ENCODE results near the gene NAB2. TPM values are rescaled to one million over a fixed set of nuclear protein-coding genes. Genes with fewer than 3 reads are reported as not detected.
"Not testable (repeated sequence)": the region's sequence is repeated elsewhere in the genome, so short reads cannot be mapped to it uniquely, and the experiment has no call there.

Gene NAB2
- polyA plus RNA-seq, 3 donors from 2014 or later: 1.0 to 2.7 (median 1.3) TPM

DNA sequence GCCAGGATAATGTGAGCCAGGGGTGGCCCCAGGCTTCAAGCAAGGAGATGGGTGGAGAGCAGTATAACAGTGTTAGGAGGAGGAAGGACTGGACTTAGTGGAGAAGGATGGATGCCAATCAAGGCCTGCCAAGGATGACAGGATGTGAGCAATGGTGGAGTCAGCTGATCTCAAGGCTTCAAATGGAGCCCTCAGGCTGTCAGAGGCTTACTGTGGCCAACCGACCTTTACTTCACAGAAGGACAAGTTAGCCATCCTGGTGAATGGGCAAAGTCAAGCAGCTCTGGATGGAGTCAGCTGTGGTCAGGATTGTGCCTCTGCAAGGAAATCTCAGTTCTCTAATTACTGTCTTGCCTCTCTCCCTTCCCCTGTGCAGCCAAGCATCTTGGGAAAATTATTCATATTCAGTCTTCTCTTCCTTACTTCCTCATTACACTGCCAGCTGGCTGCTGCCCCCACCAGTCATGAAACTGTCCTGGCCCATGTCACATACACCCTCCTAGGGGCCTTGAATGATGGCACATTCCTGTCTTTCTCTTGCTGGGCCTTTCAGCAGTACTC, 29.9 kb downstream of the NAB2 start:
- DNase-seq: no peak
- Mint-ChIP-seq H3K27me3 (ENCODE audit: low read depth in 3 of 3) (peaks cover 0 to 6% (median 5%) of the 10 kb centered on the region in 3 donors), H3K4me3 (no peak overlapping the region), H3K9me3 (no peaks in the 10 kb centered on the region), H3K4me1 (no peaks in the 10 kb centered on the region), H3K27ac (no peak overlapping the region), H3K36me3 (peaks cover 0 to 2% (median 0%) of the 10 kb centered on the region in 3 donors)

DNA sequence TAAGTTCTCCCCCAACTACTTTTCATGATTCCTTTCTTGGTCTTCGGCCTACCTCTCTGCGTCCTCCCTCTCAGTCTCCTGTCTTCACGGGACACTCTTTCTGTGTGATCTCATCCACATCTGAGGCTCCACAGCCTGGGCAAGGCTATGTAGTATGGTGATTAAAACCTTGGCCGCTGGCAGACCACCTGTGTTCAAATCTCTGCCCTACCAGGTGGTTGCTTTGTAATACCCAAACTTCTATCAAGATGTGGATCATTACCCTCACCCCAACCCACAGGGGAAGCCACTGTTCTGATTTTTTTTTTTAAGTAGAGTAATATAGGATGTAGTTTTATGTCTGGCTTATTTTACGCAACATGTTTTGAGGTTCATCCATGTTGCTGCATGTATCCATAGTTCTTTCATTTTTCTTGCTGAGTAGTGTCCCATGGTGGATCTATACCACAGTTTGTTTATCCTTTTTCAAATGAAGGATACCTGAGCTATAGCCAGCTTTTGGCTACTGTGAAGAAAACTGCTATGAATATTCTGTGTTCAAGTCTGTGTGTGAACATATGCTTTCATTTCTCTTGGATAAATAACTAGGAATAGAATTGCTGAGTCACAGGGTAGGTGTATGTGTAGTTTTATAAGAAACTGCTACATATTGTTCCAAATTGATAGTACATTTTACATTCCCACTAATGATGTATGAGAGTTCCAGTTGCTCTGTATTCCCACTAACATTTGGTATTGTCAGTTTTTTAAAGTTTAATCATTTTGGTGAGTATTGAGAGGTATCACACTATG, 30.6 kb downstream of the NAB2 start:
- H3K27ac Mint-ChIP-seq: no peak overlapping the region

GRCh38 chr12:57120718-57121117, 31.8 kb downstream of the NAB2 start:
- not testable (repeated sequence) for H3K9me3 Mint-ChIP-seq; DNase-seq; H3K27me3 Mint-ChIP-seq (ENCODE audit: low read depth in 3 of 3); H3K4me3 Mint-ChIP-seq; H3K4me1 Mint-ChIP-seq; H3K36me3 Mint-ChIP-seq; H3K27ac Mint-ChIP-seq

More for the DNA sequence above, 30.6 kb downstream of the NAB2 start:
- Mint-ChIP-seq H3K4me1 (no peaks in the 10 kb centered on the region), H3K36me3 (peaks cover 0 to 3% (median 0%) of the 10 kb centered on the region in 3 donors), H3K27me3 (ENCODE audit: low read depth in 3 of 3) (peaks cover under 1 to 6% (median 5%) of the 10 kb centered on the region in 3 donors), H3K4me3 (no peak overlapping the region), H3K9me3 (no peaks in the 10 kb centered on the region)
- DNase-seq: no peak

GRCh38 chr12:57123813-57124212, 34.9 kb downstream of the NAB2 start:
- peak overlapping the region in 2 of 6 donors; percentile 21 to 76 for H3K27ac Mint-ChIP-seq
- no peak overlapping the region for H3K4me3 Mint-ChIP-seq
- peaks cover 5 to 7% of the 10 kb centered on the region in 2 donors for H3K4me1 Mint-ChIP-seq
- H3K27me3 Mint-ChIP-seq (ENCODE audit: low read depth in 3 of 3): peaks cover 5 to 9% (median 7%) of the 10 kb centered on the region in 3 donors
- H3K36me3 Mint-ChIP-seq: peaks cover 0 to 3% (median 0%) of the 10 kb centered on the region in 3 donors
- DNase-seq: no peak
- no peaks in the 10 kb centered on the region for H3K9me3 Mint-ChIP-seq

DNA sequence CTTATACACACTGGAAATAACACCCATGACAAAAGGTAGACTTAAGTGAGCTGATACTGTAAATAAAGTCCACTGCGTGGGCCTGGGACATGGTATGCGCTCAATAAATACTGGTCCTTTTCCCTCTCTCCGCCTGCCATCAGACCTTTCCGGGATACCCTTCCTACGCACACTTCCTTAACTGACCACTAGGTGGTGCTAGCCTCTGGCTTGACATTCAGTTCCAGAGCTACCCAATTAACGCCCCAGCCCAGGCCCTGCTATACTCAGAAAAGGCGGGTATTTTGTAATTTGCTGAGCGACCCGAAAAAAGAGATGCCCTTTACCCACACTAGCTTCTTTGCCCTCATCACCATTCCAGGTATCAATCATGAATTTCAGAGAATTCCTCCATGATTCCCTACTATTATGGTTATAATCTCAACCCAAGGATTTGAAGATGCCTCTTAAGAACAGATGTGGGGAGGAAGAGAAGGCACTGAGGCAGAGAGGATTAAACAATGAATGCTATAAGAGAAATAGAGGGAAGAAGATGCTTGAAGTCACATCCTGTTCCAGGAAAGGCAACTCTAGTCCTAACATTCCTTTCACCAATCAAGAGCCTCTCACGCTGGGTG, 35.5 kb downstream of the NAB2 start:
- peaks cover 5 to 9% (median 7%) of the 10 kb centered on the region in 3 donors for H3K27me3 Mint-ChIP-seq (ENCODE audit: low read depth in 3 of 3)
- peaks cover 0 to 3% (median 0%) of the 10 kb centered on the region in 3 donors for H3K36me3 Mint-ChIP-seq
- peaks cover 5 to 7% of the 10 kb centered on the region in 2 donors for H3K4me1 Mint-ChIP-seq
- peak; percentile 66 to 74 (median 72) for DNase-seq
- no peak overlapping the region for H3K4me3 Mint-ChIP-seq
- H3K27ac Mint-ChIP-seq: no peak overlapping the region
- no peaks in the 10 kb centered on the region for H3K9me3 Mint-ChIP-seq

- Mint-ChIP-seq H3K4me1 (peaks cover 5 to 8% of the 10 kb centered on the region in 2 donors), H3K36me3 (peaks cover 0 to 3% (median 0%) of the 10 kb centered on the region in 3 donors), H3K4me3 (peak overlapping the region in 2 of 5 donors; percentile 21 to 49), H3K9me3 (no peaks in the 10 kb centered on the region), H3K27me3 (ENCODE audit: low read depth in 3 of 3) (peaks cover 8 to 9% (median 9%) of the 10 kb centered on the region in 3 donors), H3K27ac (no peak overlapping the region)
- DNase-seq: no peak
Measured at GRCh38 chr12:57126061-57126460, 37.1 kb downstream of the NAB2 start.

GRCh38 chr12:57126561-57126960, 37.6 kb downstream of the NAB2 start:
- H3K27me3 Mint-ChIP-seq (ENCODE audit: low read depth in 3 of 3): peaks cover 8 to 9% (median 9%) of the 10 kb centered on the region in 3 donors
- H3K4me1 Mint-ChIP-seq: peaks cover 5 to 8% of the 10 kb centered on the region in 2 donors
- H3K9me3 Mint-ChIP-seq: no peaks in the 10 kb centered on the region
- no peak overlapping the region for H3K27ac Mint-ChIP-seq
- DNase-seq: no peak
- H3K4me3 Mint-ChIP-seq: peak overlapping the region; percentile 33 to 86 (median 79)
- peaks cover 0 to 3% (median 0%) of the 10 kb centered on the region in 3 donors for H3K36me3 Mint-ChIP-seq

DNA sequence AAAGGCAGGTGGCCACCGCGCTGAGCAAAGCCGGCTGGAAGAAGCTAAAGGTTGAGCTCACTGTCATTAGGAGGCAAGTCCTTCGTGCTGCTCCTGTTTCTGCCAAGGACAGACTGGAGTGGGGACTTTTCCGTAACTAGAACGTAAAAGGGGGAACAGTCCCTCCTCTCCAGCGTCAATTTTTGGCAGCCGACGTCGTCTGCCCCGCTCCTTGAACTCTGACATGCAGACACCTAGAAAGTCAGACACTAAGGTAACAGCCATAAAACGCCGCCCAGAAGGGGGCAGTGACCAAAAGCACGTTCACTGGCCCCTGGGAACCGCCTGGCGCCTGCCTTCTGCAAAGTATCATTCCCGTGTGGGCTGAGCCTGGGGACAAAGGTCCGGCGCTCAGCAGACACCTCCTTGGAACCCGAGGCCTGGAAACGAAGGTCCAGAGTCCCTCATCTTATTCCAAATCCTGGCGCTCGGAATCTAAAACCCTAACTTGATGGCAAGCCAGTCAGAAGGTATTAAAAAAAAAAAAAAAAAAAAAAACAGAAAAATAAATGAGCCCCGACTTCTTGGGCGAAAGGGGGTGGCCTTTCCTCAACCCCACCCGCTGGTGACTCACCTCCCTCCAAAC, 38.3 kb downstream of the NAB2 start:
- peak overlapping the region in 2 of 6 donors; percentile 5 to 24 for H3K27ac Mint-ChIP-seq
- H3K27me3 Mint-ChIP-seq (ENCODE audit: low read depth in 3 of 3): peaks cover 8 to 12% (median 9%) of the 10 kb centered on the region in 3 donors
- DNase-seq: peak; percentile 24 to 26 (median 25)
- H3K4me3 Mint-ChIP-seq: peak overlapping the region; percentile 79 to 86 (median 84)
- no peaks in the 10 kb centered on the region for H3K9me3 Mint-ChIP-seq
- peaks cover 0 to 3% (median 0%) of the 10 kb centered on the region in 3 donors for H3K36me3 Mint-ChIP-seq
- H3K4me1 Mint-ChIP-seq: peaks cover 5 to 8% of the 10 kb centered on the region in 2 donors

GRCh38 chr12:57127726-57128518, 39.0 kb downstream of the NAB2 start, which contains the start of gene LRP1:
TSS of gene LRP1 (plus strand) at chr12:57128483. CDS start at chr12:57128965, 482 bp downstream.
- peaks cover 5 to 8% of the 10 kb centered on the region in 2 donors for H3K4me1 Mint-ChIP-seq
- peaks cover 0 to 3% (median 0%) of the 10 kb centered on the region in 3 donors for H3K36me3 Mint-ChIP-seq
- no peaks in the 10 kb centered on the region for H3K9me3 Mint-ChIP-seq
- peaks cover 7 to 11% (median 8%) of the 10 kb centered on the region in 3 donors for H3K27me3 Mint-ChIP-seq (ENCODE audit: low read depth in 3 of 3)
- peak within 1 kb of the TSS in 3 of 6 donors; percentile 5 to 62 (median 24) for H3K27ac Mint-ChIP-seq
- DNase-seq: peak; percentile 55 to 60 (median 56)
- H3K4me3 Mint-ChIP-seq: peak within 1 kb of the TSS; percentile 79 to 86 (median 84)

DNA sequence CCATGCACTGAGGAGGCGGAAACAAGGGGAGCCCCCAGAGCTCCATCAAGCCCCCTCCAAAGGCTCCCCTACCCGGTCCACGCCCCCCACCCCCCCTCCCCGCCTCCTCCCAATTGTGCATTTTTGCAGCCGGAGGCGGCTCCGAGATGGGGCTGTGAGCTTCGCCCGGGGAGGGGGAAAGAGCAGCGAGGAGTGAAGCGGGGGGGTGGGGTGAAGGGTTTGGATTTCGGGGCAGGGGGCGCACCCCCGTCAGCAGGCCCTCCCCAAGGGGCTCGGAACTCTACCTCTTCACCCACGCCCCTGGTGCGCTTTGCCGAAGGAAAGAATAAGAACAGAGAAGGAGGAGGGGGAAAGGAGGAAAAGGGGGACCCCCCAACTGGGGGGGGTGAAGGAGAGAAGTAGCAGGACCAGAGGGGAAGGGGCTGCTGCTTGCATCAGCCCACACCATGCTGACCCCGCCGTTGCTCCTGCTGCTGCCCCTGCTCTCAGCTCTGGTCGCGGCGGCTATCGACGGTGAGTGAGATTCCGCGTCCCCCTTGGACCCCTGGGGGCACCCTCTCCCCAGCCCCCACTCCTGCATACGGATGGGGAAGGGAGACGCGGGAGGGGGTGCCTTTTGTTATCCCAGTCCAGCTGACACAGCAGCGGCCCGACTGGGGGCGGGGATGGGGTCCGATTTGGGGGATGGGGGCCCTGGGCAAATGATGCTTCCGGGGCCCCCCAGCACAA, 39.8 kb downstream of the NAB2 start:
- no peak for DNase-seq
- Mint-ChIP-seq H3K27ac (no peak overlapping the region), H3K36me3 (peaks cover 0 to 2% (median 0%) of the 10 kb centered on the region in 3 donors), H3K9me3 (no peaks in the 10 kb centered on the region), H3K4me1 (peaks cover 5 to 8% of the 10 kb centered on the region in 2 donors), H3K4me3 (peak overlapping the region; percentile 77 to 86 (median 83)), H3K27me3 (ENCODE audit: low read depth in 3 of 3) (peaks cover 7 to 11% (median 9%) of the 10 kb centered on the region in 3 donors)

GRCh38 chr12:57129321-57129842, 40.5 kb downstream of the NAB2 start:
- Mint-ChIP-seq H3K36me3 (no peaks in the 10 kb centered on the region), H3K4me1 (peaks cover 5 to 8% of the 10 kb centered on the region in 2 donors), H3K4me3 (peak overlapping the region; percentile 62 to 69 (median 67)), H3K9me3 (no peaks in the 10 kb centered on the region), H3K27me3 (ENCODE audit: low read depth in 3 of 3) (peaks cover 7 to 11% (median 11%) of the 10 kb centered on the region in 3 donors), H3K27ac (no peak overlapping the region)
- DNase-seq: no peak

GRCh38 chr12:57129889-57130288, 41.0 kb downstream of the NAB2 start:
- Mint-ChIP-seq H3K27ac (no peak overlapping the region), H3K9me3 (no peaks in the 10 kb centered on the region), H3K4me3 (peak overlapping the region; percentile 62 to 69 (median 67)), H3K36me3 (no peaks in the 10 kb centered on the region), H3K27me3 (ENCODE audit: low read depth in 3 of 3) (peaks cover 7 to 11% (median 7%) of the 10 kb centered on the region in 3 donors), H3K4me1 (peaks cover 5 to 8% of the 10 kb centered on the region in 2 donors)
- DNase-seq: no peak
